Thoracic aorta (tissue), 2 donors: ENCODE measurements around the gene EML3. TPM values are rescaled to one million over a fixed set of nuclear protein-coding genes. Genes with fewer than 3 reads are reported as not detected.

Experiments
- ATAC-seq: fragments of 150-250 bp; one replicate; pipeline ENCODE4 v1.8.0; 2017; ENCODE audit warnings: low read depth; ENCODE audit not compliant: insufficient number of reproducible peaks, low FRiP score
- DNase-seq: peaks from one replicate; pipeline ENCODE4 v3.0.0-alpha.2; 2020; ENCODE audit warnings: low spot score
- H3K27ac ChIP-seq, 2 donors: fragments of 200-600 bp; sonication (generic); 1 replicate in 1 of 2; 2 replicates in 1 of 2; pipeline ENCODE4 v1.5.1; 2016; ENCODE audit warnings: mild to moderate bottlenecking in 2 of 2, moderate library complexity in 2 of 2
- H3K27me3 ChIP-seq: fragments of 200-600 bp; sonication (generic); replicated peaks from 2 replicates; pipeline ENCODE4 v1.6.0; 2016; ENCODE audit warnings: mild to moderate bottlenecking; ENCODE audit not compliant: insufficient read depth
- H3K36me3 ChIP-seq: fragments of 200-600 bp; sonication (generic); one replicate; pipeline ENCODE4 v1.5.1; 2016
- H3K4me1 ChIP-seq, 2 donors: fragments of 200-600 bp; sonication (generic); 1 replicate in 1 of 2; 2 replicates in 1 of 2; pipeline versions ENCODE4 v1.5.1 to v1.6.0; 2016; ENCODE audit warnings: low read depth in 2 of 2, mild to moderate bottlenecking in 1 of 2; ENCODE audit not compliant: control insufficient read depth in 1 of 2
- H3K4me3 ChIP-seq: fragments of 200-600 bp; sonication (generic); 2 replicates; pipeline ENCODE4 v1.5.1; 2016; ENCODE audit warnings: mild to moderate bottlenecking
- H3K9me3 ChIP-seq: fragments of 200-600 bp; sonication (generic); 2 replicates; pipeline ENCODE4 v1.5.1; 2016
- total RNA-seq, 2 donors: library from RNA; depleted of rRNA; stranded (reverse); fragments of >200 nt; gene quantifications; one replicate each; pipeline versions ENCODE4 v1.1.0 to v1.2.3, GENCODE V29; 2016
- TF ChIP-seq, protein P1 (sequence below): fragments of 200-600 bp; sonication (generic); IDR thresholded peaks from one replicate; pipeline ENCODE4 v1.5.1; 2019; ENCODE audit warnings: antibody characterized with exemption

EML3 gene
- total RNA-seq, 2 donors from 2014 or later = 106 to 111 TPM

- no peaks in the 10 kb centered on the region for H3K9me3 ChIP-seq
- DNase-seq (no peak), ATAC-seq (no peak)
- TF ChIP-seq, protein P1, sequence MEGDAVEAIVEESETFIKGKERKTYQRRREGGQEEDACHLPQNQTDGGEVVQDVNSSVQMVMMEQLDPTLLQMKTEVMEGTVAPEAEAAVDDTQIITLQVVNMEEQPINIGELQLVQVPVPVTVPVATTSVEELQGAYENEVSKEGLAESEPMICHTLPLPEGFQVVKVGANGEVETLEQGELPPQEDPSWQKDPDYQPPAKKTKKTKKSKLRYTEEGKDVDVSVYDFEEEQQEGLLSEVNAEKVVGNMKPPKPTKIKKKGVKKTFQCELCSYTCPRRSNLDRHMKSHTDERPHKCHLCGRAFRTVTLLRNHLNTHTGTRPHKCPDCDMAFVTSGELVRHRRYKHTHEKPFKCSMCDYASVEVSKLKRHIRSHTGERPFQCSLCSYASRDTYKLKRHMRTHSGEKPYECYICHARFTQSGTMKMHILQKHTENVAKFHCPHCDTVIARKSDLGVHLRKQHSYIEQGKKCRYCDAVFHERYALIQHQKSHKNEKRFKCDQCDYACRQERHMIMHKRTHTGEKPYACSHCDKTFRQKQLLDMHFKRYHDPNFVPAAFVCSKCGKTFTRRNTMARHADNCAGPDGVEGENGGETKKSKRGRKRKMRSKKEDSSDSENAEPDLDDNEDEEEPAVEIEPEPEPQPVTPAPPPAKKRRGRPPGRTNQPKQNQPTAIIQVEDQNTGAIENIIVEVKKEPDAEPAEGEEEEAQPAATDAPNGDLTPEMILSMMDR = no peak
- no peaks in the 10 kb centered on the region for H3K27me3 ChIP-seq
- H3K36me3 ChIP-seq = peaks cover 34% of the 10 kb centered on the region
- H3K4me3 ChIP-seq = peak overlapping the region; percentile 98
- peaks cover 20 to 40% of the 10 kb centered on the region in 2 donors for H3K4me1 ChIP-seq
- H3K27ac ChIP-seq = peak overlapping the region; percentile 98 to 99
Measured at GRCh38 chr11:62600367-62601121, 12.0 kb downstream of the EML3 start.

- H3K27ac ChIP-seq = peak overlapping the region; percentile 98 to 99
- H3K4me3 ChIP-seq = peak overlapping the region; percentile 98
- TF ChIP-seq, protein P1 = no peak
- no peaks in the 10 kb centered on the region for H3K27me3 ChIP-seq
- H3K36me3 ChIP-seq = peaks cover 37% of the 10 kb centered on the region
- DNase-seq (no peak), ATAC-seq (no peak)
- H3K4me1 ChIP-seq = peaks cover 20 to 40% of the 10 kb centered on the region in 2 donors
- H3K9me3 ChIP-seq = no peaks in the 10 kb centered on the region
Measured at GRCh38 chr11:62599901-62600300, 12.7 kb downstream of the EML3 start.

- peak overlapping the region; percentile 98 for H3K4me3 ChIP-seq
- TF ChIP-seq, protein P1 = no peak
Measured at GRCh38 chr11:62599069-62599696, 13.4 kb downstream of the EML3 start.

DNA sequence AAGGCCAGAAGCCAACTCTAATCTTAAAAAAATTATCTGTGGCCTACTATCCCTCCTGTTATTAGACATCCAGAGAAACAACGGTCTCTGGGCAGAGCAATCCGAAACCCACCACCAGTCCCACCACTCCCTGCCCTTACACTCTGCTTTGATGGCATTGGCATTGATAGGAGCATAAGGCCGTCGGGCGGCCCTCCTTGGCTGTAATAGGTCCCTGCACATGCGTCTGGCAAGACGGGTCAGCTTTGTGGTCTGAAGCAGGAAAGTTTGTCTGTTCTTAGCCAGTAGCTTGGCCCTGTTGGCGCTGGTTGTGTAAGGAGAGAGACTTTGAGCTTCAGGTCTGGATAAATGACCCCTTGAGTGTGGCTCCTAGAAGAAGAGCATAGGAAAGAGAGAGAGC, 17.5 kb downstream of the EML3 start:
- Histone ChIP-seq H3K27me3 (no peaks in the 10 kb centered on the region), H3K27ac (no peak overlapping the region), H3K4me3 (no peak overlapping the region), H3K4me1 (peaks cover 27 to 42% of the 10 kb centered on the region in 2 donors), H3K9me3 (no peaks in the 10 kb centered on the region), H3K36me3 (peaks cover 50% of the 10 kb centered on the region)
- TF ChIP-seq, protein P1 = no peak
- ATAC-seq (no peak), DNase-seq (no peak)

More at GRCh38 chr11:62599069-62599696, 13.4 kb downstream of the EML3 start:
- DNase-seq = peak; percentile 95
- Histone ChIP-seq H3K27me3 (no peaks in the 10 kb centered on the region), H3K9me3 (no peaks in the 10 kb centered on the region), H3K27ac (peak overlapping the region; percentile 98 to 99), H3K4me1 (peaks cover 20 to 40% of the 10 kb centered on the region in 2 donors), H3K36me3 (peaks cover 45% of the 10 kb centered on the region)
- ATAC-seq = peak; percentile 78

DNA sequence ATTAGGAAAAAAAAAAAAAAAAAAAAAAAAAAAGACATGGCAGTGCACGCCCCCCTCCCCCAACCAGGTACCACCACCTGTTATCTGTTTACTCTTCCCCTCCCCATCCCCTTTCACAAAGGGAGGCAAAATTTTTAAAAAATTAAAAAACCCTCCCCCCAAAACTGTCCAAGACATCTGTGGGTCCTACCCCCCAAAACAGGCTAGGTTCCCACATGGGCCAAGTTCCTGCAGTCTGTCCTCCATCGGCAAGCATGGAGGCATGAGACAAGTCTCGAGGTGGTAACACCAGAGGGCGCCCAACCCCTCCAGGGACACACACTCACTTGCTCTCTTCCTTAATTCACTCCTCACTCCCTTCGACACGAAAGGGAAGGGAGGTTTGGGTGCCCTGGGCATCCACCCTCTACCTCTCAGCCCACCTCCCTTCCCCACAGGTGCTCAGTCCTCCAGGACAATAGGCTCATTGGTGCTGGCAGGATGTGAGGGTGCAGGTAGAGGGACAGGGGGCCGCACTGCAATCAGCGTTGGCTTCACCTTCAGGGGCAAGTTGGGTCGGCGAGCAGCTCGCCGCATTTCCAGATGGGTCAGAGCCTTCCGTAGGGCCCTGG, 19.0 kb downstream of the EML3 start:
- Histone ChIP-seq H3K36me3 (peaks cover 52% of the 10 kb centered on the region), H3K4me3 (no peak overlapping the region), H3K27me3 (no peaks in the 10 kb centered on the region), H3K9me3 (no peaks in the 10 kb centered on the region), H3K4me1 (peaks cover 12 to 32% of the 10 kb centered on the region in 2 donors), H3K27ac (peak overlapping the region in 1 of 2 donors; percentile 96)
- TF ChIP-seq, protein P1 = peak; percentile 36
- no peak for DNase-seq
- no peak for ATAC-seq
